HEK293 (cell line): Measurements from ENCODE around the gene SF3A1.

ENCODE experiments used
- BCL11A ChIP-seq: fragments of 450-650 bp; formaldehyde crosslinking; IDR thresholded peaks from 2 replicates; pipeline ENCODE4 v1.5.1; 2016; ENCODE audit warnings: low read depth, missing biosample characterization, missing genetic modification characterization
- BCL6B ChIP-seq: fragments of 450-650 bp; formaldehyde crosslinking; IDR thresholded peaks from 2 replicates; pipeline ENCODE4 v1.5.1; 2017; ENCODE audit warnings: missing biosample characterization, missing genetic modification characterization
- EGR2 ChIP-seq: fragments of 450-650 bp; formaldehyde crosslinking; IDR thresholded peaks from 2 replicates; pipeline ENCODE4 v1.5.1; 2016; ENCODE audit warnings: low read depth, missing biosample characterization, missing genetic modification characterization
- GLIS1 ChIP-seq: fragments of 450-650 bp; formaldehyde crosslinking; IDR thresholded peaks from 2 replicates; pipeline ENCODE4 v1.5.1; 2016; ENCODE audit warnings: missing biosample characterization, missing genetic modification characterization
- GLIS2 ChIP-seq: fragments of 450-650 bp; formaldehyde crosslinking; IDR thresholded peaks from 2 replicates; pipeline ENCODE4 v1.5.1; 2016; ENCODE audit warnings: missing biosample characterization, missing genetic modification characterization
- MEIS1 ChIP-seq: sonication (generic); formaldehyde crosslinking; IDR thresholded peaks from 2 replicates; pipeline ENCODE4 v1.8.1; 2022; ENCODE audit warnings: missing genetic modification reagents, mild to moderate bottlenecking, borderline replicate concordance
- SP2 ChIP-seq: fragments of 450-650 bp; formaldehyde crosslinking; IDR thresholded peaks from 2 replicates; pipeline ENCODE4 v1.5.1; 2016; ENCODE audit warnings: missing biosample characterization, missing genetic modification characterization
- TRIM28 ChIP-seq: IDR thresholded peaks from 2 replicates; pipeline ENCODE4 v1.6.1; 2011; ENCODE audit warnings: low read length, control low read depth, borderline replicate concordance
- ZBTB10 ChIP-seq: fragments of 450-650 bp; formaldehyde crosslinking; IDR thresholded peaks from 2 replicates; pipeline ENCODE4 v1.5.1; 2016; ENCODE audit warnings: missing biosample characterization, missing genetic modification characterization
- ZFHX2 ChIP-seq: fragments of 450-650 bp; formaldehyde crosslinking; conservative IDR thresholded peaks from 2 replicates; pipeline ENCODE4 v1.5.1; 2016; ENCODE audit warnings: missing biosample characterization, missing genetic modification characterization
- ZNF2 ChIP-seq: fragments of 450-650 bp; formaldehyde crosslinking; IDR thresholded peaks from 2 replicates; pipeline ENCODE4 v1.5.1; 2016; ENCODE audit warnings: missing biosample characterization, missing genetic modification characterization
- ZNF214 ChIP-seq: fragments of 450-650 bp; formaldehyde crosslinking; IDR thresholded peaks from 2 replicates; pipeline ENCODE4 v1.5.1; 2017; ENCODE audit warnings: missing biosample characterization, mild to moderate bottlenecking, missing genetic modification characterization, borderline replicate concordance
- ZNF266 ChIP-seq: fragments of 450-650 bp; formaldehyde crosslinking; IDR thresholded peaks from 2 replicates; pipeline ENCODE4 v1.5.1; 2016; ENCODE audit warnings: missing biosample characterization, missing genetic modification characterization, low read depth
- ZNF274 ChIP-seq, 2 experiments: fragments of 200-500 bp in 1 of 2; fragments of 450-650 bp in 1 of 2; sonication (Bioruptor generic) in 1 of 2; formaldehyde crosslinking in 1 of 2; IDR thresholded peaks; 2 replicates each; pipeline versions ENCODE4 v1.5.1 to v1.6.1; 2014 to 2016; ENCODE audit warnings: borderline replicate concordance in 1 of 2, inconsistent platforms in 1 of 2, low read length in 1 of 2, missing biosample characterization in 1 of 2, missing genetic modification characterization in 1 of 2
- ZNF518A ChIP-seq: fragments of 450-650 bp; formaldehyde crosslinking; conservative IDR thresholded peaks from 2 replicates; pipeline ENCODE4 v1.5.1; 2016; ENCODE audit warnings: low read depth, missing biosample characterization, missing genetic modification characterization
- ZNF639 ChIP-seq: fragments of 450-650 bp; formaldehyde crosslinking; IDR thresholded peaks from 2 replicates; pipeline ENCODE4 v1.5.1; 2016; ENCODE audit warnings: missing biosample characterization, missing genetic modification characterization
- ZNF654 ChIP-seq: fragments of 450-650 bp; formaldehyde crosslinking; IDR thresholded peaks from 2 replicates; pipeline ENCODE4 v1.5.1; 2016; ENCODE audit warnings: low read depth, missing biosample characterization, missing genetic modification characterization
- ZNF768 ChIP-seq: fragments of 450-650 bp; formaldehyde crosslinking; IDR thresholded peaks from 2 replicates; pipeline ENCODE4 v1.5.1; 2018; ENCODE audit warnings: missing biosample characterization, mild to moderate bottlenecking, missing genetic modification characterization
- TF ChIP-seq, protein P1 (sequence below): fragments of 450-650 bp; formaldehyde crosslinking; IDR thresholded peaks from 2 replicates; pipeline ENCODE4 v1.5.1; 2016; ENCODE audit warnings: missing biosample characterization, missing genetic modification characterization
- TF ChIP-seq, protein P2 (sequence below): fragments of 450-650 bp; formaldehyde crosslinking; IDR thresholded peaks from 2 replicates; pipeline ENCODE4 v1.5.1; 2016; ENCODE audit warnings: missing biosample characterization, missing genetic modification characterization
- TF ChIP-seq, protein P3 (sequence below): fragments of 450-650 bp; formaldehyde crosslinking; IDR thresholded peaks from 2 replicates; pipeline ENCODE4 v1.5.1; 2016; ENCODE audit warnings: missing biosample characterization, missing genetic modification characterization

SF3A1 gene

DNA sequence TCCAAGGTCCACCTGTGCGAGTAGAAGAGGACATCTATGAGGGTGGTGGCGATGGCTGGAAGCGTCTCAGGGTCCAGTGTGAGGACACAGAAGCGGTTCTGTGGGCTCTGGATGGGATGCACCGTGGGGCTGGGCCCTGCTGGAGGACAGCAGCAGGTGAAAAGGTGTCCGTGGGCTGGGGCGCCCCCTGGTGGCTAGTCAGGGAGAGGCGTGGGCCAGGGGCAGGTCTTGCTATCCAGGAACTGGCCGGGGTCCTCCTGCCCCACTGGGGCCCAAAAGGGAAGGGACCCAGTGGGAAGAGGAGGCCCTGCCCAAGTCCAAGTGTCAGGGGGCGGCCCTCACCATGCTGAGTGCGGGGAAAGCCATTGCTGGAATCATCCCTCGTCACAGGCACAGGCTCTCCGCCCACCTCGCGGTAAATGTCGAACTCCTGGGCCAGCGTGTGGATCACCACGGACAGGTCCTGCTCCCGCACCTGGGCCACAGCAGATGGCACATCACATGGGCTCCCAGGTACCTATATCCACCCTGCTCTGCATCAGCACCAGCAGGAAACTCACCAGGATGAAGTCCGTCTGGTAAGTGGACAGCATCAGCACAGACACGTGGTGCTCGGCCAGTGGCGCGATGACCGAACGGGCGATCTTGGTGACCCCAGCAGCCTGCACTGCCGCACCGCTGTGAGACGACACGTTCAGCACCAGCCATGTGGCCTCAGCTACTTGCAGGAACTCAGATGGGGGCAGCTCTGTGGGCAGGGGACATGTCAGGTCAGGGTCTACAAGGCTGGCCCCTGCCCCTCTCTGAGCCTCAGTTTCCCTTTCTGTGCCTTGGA, 69.7 kb downstream of the SF3A1 start (continued):
- no peak for TF ChIP-seq ZNF518A (tag by site-specific recombination)
- peak; percentile 27; the same call in 1 of the 2 replicates for TF ChIP-seq BCL11A (tag by site-specific recombination)
- TF ChIP-seq ZBTB10 (tag by site-specific recombination): no peak
- no peak for TF ChIP-seq ZNF639 (tag by site-specific recombination)
- TF ChIP-seq EGR2: peak; percentile 71
- peak; percentile 58; the same call in 1 of the 2 replicates for TF ChIP-seq BCL6B (tag by site-specific recombination)
- TF ChIP-seq, protein P1, sequence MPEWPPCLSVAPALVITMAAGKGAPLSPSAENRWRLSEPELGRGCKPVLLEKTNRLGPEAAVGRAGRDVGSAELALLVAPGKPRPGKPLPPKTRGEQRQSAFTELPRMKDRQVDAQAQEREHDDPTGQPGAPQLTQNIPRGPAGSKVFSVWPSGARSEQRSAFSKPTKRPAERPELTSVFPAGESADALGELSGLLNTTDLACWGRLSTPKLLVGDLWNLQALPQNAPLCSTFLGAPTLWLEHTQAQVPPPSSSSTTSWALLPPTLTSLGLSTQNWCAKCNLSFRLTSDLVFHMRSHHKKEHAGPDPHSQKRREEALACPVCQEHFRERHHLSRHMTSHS (tag by site-specific recombination): no peak
- no peak for TF ChIP-seq GLIS1
- TF ChIP-seq MEIS1: no peak
- TF ChIP-seq, protein P2, sequence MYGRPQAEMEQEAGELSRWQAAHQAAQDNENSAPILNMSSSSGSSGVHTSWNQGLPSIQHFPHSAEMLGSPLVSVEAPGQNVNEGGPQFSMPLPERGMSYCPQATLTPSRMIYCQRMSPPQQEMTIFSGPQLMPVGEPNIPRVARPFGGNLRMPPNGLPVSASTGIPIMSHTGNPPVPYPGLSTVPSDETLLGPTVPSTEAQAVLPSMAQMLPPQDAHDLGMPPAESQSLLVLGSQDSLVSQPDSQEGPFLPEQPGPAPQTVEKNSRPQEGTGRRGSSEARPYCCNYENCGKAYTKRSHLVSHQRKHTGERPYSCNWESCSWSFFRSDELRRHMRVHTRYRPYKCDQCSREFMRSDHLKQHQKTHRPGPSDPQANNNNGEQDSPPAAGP (tag by site-specific recombination): no peak
- no peak for TF ChIP-seq TRIM28
- TF ChIP-seq ZNF768 (tag by site-specific recombination): no peak
- TF ChIP-seq GLIS2: peak; percentile 26; the same call in 1 of the 2 replicates
- TF ChIP-seq ZFHX2 (tag by site-specific recombination): peak; percentile 78
- peak; percentile 71 for TF ChIP-seq ZNF654 (tag by site-specific recombination)
- TF ChIP-seq ZNF266 (tag by site-specific recombination): no peak
- TF ChIP-seq, protein P3, sequence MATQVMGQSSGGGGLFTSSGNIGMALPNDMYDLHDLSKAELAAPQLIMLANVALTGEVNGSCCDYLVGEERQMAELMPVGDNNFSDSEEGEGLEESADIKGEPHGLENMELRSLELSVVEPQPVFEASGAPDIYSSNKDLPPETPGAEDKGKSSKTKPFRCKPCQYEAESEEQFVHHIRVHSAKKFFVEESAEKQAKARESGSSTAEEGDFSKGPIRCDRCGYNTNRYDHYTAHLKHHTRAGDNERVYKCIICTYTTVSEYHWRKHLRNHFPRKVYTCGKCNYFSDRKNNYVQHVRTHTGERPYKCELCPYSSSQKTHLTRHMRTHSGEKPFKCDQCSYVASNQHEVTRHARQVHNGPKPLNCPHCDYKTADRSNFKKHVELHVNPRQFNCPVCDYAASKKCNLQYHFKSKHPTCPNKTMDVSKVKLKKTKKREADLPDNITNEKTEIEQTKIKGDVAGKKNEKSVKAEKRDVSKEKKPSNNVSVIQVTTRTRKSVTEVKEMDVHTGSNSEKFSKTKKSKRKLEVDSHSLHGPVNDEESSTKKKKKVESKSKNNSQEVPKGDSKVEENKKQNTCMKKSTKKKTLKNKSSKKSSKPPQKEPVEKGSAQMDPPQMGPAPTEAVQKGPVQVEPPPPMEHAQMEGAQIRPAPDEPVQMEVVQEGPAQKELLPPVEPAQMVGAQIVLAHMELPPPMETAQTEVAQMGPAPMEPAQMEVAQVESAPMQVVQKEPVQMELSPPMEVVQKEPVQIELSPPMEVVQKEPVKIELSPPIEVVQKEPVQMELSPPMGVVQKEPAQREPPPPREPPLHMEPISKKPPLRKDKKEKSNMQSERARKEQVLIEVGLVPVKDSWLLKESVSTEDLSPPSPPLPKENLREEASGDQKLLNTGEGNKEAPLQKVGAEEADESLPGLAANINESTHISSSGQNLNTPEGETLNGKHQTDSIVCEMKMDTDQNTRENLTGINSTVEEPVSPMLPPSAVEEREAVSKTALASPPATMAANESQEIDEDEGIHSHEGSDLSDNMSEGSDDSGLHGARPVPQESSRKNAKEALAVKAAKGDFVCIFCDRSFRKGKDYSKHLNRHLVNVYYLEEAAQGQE: 0 out of 2 replicates have a peak, but pooled peaks have one; percentile 20
- TF ChIP-seq ZNF274 (IDR thresholded peaks at IDR 0.05; ENCODE audit: low read length): no peak
- no peak for TF ChIP-seq ZNF274 (tag by site-specific recombination; IDR thresholded peaks at IDR 0.05; ENCODE audit: borderline replicate concordance)
- TF ChIP-seq ZNF214 (tag by site-specific recombination): no peak
- peak; percentile 30; the same call in 1 of the 2 replicates for TF ChIP-seq ZNF2 (tag by site-specific recombination)
- 0 out of 2 replicates have a peak, but pooled peaks have one; percentile 24 for TF ChIP-seq SP2 (tag by site-specific recombination)
